Measurements from ENCODE around the gene USP34.
"Not testable (repeated sequence)": the region's sequence is repeated elsewhere in the genome, so short reads cannot be mapped to it uniquely, and the experiment has no call there.

Gene USP34, protein sequence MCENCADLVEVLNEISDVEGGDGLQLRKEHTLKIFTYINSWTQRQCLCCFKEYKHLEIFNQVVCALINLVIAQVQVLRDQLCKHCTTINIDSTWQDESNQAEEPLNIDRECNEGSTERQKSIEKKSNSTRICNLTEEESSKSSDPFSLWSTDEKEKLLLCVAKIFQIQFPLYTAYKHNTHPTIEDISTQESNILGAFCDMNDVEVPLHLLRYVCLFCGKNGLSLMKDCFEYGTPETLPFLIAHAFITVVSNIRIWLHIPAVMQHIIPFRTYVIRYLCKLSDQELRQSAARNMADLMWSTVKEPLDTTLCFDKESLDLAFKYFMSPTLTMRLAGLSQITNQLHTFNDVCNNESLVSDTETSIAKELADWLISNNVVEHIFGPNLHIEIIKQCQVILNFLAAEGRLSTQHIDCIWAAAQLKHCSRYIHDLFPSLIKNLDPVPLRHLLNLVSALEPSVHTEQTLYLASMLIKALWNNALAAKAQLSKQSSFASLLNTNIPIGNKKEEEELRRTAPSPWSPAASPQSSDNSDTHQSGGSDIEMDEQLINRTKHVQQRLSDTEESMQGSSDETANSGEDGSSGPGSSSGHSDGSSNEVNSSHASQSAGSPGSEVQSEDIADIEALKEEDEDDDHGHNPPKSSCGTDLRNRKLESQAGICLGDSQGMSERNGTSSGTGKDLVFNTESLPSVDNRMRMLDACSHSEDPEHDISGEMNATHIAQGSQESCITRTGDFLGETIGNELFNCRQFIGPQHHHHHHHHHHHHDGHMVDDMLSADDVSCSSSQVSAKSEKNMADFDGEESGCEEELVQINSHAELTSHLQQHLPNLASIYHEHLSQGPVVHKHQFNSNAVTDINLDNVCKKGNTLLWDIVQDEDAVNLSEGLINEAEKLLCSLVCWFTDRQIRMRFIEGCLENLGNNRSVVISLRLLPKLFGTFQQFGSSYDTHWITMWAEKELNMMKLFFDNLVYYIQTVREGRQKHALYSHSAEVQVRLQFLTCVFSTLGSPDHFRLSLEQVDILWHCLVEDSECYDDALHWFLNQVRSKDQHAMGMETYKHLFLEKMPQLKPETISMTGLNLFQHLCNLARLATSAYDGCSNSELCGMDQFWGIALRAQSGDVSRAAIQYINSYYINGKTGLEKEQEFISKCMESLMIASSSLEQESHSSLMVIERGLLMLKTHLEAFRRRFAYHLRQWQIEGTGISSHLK (N-terminal part only)

DNA sequence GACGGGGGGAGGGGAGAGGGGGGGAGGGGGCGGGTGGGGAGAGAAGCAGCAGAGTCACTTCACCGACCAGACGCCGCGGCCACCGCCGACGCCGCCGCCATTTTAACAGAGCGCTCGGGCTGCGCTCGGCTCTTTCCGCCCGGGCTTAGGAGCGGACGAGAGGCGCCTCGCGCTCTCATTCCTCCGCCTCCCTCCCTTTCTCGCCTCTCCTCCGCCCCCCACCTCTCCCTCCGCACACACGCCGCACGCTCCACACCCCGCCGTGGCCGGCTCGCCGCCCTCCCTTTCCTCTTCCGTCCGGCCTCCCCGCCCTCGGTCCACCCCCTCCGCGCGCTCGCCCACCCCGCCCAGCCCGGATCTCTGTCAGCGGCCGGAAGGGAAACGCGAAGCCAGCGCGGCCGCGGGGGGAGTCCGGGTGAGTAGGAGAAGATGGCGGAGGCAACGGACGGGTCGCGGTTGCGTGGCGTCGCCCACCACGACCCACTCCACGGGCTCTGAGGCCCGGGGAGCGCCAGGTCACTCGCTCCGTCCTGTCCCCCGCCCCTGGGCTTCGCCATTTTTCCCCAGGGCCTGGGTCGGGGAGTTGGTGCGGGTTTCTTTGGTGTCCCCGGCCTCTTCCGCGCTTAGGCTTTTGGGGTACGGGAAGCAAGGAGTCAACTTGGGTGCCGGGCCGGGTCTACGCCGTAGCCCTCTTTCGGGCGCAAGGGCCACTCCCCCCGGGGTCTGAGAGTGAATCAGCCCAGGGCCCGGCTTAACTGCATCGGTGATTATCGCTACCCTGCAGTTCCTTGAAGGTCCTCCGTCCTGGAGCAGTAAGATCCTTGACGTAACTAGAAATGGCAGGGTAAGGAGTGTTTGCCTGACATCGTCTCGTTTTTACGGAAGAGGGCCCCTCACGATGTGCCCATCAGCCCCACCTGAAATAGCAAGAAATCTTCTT lies at the start of gene USP34:
TSS of gene USP34 (minus strand) at position 123 of the 940 bp plus-strand sequence. CDS start 395 bp downstream, outside the sequence.
- DNase-seq, result peak; percentile 96

DNA sequence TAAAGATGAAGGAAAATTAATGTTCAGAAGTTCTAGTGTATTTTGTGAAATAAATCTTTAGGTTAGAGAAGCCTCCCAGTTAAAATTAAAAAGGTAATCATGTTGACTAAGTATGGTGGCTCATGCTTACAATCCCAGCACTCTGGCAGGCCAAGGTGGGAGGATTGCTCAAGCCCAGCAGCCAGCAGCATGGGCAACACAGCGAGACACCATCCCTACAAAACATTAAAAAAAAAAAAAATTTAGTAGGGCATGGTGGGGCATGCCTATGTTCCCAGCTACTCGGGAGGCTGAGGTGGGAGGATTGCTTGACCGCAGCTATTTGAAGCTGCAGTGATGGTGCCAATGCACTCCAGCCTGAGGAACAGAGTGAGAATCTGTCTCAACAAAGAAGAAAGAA lies 49.4 kb upstream of the USP34 start:
- DNase-seq, result no peak

DNA sequence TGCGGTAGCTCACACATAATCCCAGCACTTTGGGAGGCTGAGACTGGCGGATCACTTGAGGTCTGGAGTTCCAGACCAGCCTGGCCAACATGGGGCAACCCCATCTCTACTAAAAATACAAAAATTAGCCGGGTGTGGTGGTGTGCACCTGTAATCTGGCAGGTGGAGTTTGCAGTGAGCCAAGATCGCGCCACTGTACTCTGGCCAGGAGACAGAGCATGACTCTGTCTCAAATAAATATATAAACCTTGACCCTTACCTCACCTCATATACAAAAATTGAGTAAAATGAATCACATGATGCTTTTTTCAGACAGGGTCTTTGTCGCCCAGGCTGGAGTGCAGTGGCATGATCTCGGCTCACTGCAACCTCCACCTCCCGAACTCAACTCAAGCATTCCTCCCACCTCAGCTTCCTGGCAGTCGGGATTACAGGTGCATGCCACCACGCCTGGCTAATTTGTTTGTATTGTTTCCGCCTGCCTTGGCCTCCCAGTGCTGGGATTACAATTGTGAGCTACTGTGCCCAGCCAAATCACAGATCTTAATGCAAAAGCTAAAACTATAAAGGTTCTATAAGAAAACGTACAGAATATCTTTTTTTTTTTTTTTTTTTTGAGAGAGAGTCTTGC lies 42.0 kb upstream of the USP34 start:
- DNase-seq, result no peak

DNA sequence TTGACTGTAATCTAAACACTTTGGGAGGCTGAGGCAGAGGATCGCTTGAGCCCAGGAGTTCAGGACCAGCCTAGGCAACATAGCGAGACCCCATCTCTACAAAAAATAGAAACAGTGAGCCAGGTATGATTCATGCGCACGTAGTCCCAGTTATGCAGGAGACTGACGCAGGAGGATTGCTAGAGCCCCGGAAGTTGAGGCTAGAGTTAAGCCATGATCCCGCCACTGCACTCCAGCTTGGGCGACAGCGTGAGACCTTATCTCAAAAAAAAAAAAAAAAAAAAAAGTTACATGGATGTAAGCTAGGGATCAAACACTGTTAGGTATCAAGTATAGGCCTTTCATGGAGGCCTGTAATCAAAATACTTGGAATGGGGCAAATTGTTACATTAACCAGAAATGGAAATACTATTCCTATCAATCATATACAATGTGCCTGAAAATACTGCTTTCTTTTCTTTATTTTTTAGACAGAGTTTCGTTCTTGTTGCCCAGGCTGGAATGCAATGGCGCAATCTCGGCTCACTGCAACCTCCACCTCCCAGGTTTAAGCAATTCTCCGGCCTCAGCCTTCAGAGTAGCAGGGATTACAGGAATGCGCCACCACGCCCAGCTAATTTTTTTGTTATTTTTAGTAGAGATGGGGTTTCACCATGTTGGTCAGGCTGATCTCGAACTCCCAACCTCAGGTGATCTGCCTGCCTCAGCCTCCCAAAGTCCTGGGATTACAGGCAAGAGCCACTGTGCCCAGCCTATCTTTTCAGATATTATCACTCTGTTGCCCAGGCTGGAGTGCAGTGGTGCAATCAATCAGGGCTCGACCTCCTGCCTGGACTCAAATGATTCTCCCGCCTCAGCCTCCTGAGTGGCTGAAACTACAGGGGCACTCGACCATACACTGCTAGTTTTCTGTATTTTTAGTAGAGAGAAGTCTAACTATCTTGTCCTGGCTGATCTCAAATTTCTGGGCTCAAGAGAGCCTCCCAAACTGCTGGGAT lies 40.1 kb upstream of the USP34 start:
- DNase-seq, result no peak

DNA sequence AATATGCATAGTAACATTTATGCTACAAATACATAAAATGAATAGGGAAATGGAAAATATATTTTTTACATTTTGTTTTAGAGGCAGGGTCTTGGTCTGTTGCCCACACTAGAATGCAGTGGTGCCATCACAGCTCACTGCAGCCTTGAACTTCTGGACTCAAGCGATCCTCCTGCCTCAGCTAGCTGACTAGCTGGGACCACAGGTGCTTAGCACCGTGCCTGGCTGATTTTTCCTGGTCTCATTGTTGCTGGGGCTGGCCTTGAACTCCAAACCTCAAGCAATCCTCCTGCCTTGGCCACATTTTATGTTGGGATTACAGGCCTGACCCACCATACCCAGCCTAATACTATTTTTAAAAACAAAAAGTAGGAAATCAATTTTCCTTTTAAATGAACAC lies 34.1 kb upstream of the USP34 start:
- no peak for DNase-seq

DNA sequence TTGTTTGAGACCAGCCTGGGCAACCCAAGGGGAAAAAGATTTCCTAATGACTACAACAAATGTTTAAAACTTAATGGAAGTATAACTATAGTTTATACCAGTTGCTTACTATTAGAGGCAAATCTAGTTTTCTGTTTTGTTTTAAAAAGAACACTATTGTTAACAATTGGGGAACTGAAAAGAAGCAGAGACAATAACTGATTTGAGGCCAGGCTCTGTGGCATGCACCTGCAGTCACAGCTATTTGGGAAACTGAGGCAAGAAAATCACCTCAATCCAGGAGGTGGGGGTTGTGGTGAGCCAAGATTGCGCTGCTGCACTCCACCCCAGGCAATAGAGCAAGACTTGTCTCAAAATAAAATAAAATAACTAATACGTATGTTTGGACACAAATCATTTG lies 28.2 kb upstream of the USP34 start:
- no peak for DNase-seq

DNA sequence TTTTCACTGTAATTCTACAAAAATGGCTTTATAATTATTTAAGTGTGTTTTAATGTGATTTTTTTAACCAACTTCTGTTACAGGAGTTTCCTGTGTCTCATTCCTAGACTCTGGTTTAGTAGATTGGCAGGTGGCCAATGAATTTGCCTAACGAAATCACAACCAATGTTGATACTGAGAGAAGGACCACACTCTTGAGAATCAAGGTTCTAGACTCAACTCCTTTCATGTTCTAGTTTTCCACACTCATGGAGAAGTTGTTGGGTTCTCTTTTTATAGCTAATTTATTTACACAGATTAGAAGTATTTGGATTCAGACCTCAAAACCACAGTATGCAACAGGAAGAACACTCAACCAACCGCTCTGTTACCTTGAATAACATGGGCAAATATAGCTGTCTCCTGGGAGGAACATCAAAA lies 22.6 kb upstream of the USP34 start:
- DNase-seq, result peak; percentile 52

DNA sequence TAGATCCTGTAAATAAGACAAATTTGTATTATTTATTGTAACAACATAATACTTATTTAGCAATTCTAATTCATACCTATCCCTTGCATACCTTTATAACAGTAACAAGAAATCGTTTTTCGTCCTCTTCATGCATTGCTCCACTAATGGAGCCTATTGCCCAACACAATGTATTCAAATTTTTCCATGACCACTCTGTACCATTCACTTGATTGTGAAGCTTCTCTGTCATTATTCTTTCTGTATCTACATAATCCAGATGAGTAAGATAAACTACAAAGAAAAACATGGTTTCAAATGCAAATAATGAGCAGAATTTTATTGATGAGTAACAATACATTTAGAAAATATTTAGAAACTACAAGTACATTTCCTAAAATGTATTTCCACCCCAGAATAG lies 21.6 kb upstream of the USP34 start:
- DNase-seq, result no peak

DNA sequence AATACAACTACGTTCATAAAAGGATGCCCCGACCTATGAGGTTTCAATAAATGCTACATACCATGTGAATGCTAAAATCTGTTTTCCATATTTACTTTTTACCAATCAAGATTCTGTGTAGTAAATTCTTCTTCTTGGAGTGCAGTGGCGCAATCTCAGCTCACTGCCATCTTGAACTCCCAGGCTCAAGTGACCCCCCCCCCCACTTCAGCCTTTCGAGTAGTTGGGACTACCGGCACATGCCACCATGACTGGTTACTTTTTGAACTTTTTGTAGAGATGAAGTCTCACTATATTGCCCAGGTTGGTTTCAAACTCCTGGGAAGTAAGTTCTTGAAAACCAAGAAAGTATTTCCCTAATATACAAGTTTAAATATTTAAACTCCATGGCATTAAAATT lies 14.4 kb upstream of the USP34 start:
- no peak for DNase-seq

DNA sequence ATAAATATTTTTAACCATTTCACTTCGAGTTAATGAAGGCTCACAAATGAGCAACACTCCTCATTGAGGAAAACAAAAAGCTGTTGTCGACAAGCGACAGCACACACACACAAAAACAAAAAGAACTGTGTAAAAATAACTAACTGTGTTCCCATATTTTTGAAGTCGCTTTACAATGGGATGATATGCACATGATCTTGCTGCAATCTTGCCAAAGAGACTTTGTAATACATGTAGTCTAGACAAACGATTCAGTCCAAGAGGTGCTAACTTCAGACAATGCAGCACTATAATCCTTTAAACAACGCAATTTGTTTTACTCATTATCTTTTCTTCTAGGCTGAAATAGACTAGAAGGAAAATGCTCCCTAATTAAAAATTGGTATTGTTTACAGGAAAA lies 7.2 kb upstream of the USP34 start:
- no peak for DNase-seq

DNA sequence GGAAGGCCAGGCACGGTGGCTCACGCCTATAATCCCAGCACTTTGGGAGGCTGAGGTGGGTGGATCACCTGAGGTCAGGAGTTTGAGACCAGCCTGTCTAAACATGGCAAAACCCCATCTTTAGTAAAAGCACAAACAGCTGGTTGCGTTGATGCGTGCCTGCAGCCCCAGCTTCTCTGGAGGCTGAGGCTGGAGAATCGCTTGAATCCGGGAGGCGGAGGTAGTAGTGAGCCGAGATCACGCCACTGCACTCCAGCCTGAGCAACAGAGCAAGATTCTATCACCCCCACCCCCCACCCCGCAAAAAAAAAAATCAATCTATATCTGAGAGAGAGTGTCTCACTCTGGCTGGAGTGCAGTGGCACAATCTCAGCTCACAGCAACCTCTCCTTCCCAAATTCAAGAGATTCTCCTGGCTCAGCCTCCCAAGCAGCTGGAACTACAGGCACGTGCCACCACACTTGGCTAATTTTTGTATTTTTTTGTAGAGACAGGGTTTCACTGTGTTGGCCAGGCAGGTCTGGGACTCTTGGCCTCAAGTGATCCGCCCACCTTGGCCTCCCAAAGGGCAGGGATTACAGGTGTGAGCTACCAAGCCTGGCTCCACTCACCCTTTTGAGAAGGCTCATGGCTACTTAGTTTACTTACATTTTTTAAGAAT lies 6.2 kb upstream of the USP34 start:
- DNase-seq, result not testable (repeated sequence)

DNA sequence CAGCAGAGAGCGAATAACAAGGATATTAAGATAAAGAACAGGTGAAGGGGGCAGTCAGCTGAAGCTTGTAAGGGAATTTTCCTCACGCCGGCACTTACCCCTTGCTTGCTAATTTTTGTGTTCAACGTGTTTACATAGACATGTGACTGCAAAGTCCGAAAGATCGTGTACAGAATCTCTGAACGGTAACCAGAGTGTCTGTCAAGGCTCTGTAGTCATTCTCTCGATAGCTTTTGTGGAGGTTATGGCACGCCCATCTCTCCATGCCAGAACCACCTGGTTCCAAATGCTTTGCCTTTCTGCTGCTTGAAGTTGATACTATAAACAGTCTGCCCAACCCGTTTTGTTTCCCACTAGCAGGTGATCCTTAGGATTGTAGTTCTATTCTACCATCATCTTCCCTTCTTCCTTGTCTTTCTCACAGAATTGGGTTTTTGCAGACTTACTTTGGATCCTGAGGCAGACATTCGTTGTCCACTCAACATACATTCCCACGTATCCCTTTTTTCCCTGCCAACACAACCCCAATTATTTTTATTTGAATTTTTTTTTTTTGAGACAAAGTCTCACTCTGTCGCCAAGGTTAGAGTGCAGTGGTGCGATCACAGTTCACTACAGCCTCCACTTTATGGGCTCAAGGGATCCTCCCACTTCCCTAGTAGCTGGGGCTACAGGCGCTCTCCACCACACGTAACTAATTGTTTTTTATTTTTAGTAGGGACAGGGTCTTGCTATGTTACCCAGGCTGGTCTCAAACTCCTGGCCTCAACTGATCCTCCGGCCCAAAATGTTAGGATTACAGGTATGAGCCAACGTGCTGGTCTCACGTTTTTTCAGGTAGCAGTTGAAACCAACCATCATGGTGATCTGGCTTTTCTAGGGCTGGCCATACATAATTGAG lies 1.3 kb upstream of the USP34 start:
- peak; percentile 35 for DNase-seq

DNA sequence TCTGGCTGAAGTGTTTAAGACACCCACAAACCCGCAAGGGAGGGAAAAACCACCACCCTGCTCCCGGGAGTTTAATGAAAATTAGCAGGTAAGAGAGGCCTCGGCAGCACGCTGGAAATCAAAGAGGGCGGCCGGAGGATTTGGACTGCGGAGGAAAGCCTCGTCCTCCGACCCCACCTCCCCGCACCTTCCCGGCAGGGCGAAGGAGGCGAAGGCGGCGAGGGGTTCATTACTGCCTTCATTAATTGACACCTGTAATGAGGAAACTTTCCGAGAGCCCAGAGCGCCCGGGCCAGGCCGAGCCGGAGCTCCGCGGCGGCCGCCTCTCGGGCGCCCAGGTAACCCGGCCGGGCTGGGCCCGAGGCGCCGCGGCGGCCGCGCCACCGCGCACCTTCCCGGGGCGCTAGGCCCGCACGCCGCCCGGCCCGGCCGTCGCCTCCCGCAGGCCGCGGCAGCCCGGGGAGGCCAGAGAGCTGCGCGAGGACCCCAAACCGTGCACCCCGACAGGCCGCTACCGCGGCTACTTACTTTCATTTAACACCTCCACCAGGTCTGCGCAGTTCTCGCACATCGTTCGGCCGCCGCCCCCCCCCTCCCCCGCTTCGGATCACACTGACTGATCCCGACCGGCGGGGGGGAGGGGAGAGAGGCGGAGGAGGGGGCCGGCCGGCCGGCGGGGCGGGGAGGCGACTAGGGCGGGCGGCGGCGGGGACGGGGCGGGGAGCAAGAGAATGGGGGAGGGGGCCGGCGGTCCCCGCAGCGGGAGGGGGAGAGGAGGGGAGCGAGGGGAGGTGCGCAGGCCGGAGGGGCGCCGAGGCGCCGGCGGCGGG lies 550 bp downstream of the USP34 start:
- peak; percentile 90 for DNase-seq

DNA sequence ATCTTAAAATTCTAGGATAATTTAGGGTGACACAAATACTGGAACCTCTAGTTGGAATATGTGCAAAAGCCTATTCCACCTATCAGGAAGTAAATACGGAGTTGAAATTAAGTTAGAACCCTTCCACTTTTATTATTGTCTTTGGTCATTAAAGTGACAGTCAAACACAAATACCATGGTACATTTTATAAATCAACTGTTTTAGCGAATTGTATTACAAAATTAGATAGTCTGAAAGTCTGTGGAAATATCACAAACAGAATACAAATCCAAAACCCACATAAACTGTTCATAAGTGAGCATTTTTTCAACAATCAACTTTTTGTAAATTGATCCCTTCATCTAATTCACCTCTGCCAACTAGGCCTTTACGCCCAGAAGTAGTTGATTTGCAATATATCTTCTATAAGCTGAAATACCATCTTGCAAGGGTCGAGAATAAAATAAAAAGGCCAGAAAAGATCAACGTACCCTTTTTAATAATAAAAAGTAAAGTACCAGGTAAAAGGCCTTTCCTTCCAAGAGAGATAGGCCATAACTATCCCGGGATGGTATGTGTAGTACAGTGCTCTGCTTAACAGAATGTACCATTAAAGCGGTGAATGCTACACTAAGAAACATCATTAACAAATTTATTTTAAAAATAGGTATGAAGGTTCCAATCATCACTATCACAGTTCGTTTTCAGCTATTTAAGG lies 1.3 kb downstream of the USP34 start:
- DNase-seq, result no peak

DNA sequence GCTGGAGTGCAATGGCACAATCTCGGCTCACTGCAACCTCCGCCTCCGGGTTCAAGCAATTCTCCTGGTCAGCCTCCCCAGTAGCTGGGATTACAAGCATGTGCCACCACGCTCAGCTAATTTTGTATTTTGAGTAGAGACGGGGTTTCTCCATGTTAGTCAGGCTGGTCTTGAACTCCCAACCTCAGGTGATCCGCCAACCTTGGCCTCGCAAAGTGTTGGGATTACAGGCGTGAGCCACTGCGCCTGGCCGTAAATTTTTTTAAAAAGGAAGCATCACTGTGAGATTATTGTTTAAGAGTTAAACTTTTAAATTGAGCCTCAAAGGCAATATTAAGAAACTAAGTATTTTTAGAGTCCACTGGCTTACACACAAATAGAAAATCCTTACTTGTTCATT lies 2.7 kb downstream of the USP34 start:
- not testable (repeated sequence) for DNase-seq

DNA sequence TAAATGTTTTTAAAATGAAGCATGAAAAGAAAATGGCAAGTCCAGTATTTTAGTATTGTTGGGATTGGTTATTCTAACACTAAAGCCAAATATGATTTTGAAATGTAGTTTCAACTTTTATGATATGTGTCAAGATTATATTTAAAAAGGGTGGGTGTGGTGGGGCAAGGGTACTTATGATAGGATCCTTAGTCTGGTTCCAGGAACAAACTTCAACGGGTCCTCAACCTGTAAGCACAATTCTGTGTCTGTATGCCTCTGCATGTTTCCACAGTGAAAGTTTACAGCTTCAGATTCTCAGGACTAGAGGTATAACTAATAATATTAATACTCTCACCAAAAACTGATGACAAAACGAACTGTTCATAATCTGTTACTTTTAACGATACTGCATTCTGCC lies 5.8 kb downstream of the USP34 start:
- no peak for DNase-seq

All from activated CD4-positive, alpha-beta T cell treated with anti-CD3 and anti-CD28 coated beads, Interleukin-2, Interleukin-6, amounts not matched to agents 100 ng/mL and 50 ng/mL, durations not matched to agents 16 hours and 8 hours (primary cell).